ENCODE data around the gene CHIA. TPM values are rescaled to one million over a fixed set of nuclear protein-coding genes. Genes with fewer than 3 reads are reported as not detected.

CHIA gene
- total RNA-seq: 100 to 1,000 TPM in 1 of 6 donors, 10 to 100 TPM in 2, 1 to 10 TPM in 2, not detected in 1; 1.1 to 207 (median 18.9) TPM

DNA sequence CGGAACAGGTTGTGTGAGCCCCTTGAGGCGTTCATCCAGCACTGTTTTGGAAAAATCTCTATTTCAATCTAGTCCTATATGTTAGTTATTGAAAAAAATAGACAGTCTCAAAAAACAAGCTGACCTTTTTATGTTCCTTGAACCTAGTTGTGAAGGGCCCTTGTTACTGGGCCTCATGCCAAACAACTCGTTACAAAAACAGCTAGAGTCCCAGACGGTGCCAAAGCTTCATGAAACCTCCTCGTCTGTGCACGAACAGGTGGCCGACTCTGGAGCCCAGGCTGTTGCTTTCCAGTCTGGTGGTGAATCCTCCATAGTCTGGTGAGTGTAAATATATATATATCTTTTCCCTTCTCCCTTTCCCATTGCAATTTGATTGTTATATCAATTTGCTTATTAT, at the start of gene CHIA:
TSS of gene CHIA (plus strand) at position 222 of the 400 bp plus-strand sequence. CDS start 19,617 bp downstream, outside the sequence.
- TF ChIP-seq POLR2AphosphoS5 (IDR thresholded peaks at IDR 0.05) (no peak), POLR2A (IDR thresholded peaks at IDR 0.05) (no peak)
- TF ChIP-seq, protein P1, sequence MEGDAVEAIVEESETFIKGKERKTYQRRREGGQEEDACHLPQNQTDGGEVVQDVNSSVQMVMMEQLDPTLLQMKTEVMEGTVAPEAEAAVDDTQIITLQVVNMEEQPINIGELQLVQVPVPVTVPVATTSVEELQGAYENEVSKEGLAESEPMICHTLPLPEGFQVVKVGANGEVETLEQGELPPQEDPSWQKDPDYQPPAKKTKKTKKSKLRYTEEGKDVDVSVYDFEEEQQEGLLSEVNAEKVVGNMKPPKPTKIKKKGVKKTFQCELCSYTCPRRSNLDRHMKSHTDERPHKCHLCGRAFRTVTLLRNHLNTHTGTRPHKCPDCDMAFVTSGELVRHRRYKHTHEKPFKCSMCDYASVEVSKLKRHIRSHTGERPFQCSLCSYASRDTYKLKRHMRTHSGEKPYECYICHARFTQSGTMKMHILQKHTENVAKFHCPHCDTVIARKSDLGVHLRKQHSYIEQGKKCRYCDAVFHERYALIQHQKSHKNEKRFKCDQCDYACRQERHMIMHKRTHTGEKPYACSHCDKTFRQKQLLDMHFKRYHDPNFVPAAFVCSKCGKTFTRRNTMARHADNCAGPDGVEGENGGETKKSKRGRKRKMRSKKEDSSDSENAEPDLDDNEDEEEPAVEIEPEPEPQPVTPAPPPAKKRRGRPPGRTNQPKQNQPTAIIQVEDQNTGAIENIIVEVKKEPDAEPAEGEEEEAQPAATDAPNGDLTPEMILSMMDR (IDR thresholded peaks at IDR 0.05): no peak
- WGBS, 2 donors: 32 to 46% methylated on average over 7 of the region's 7 CpGs
- peak in 1 of 2 donors; percentile 84 for DNase-seq

DNA sequence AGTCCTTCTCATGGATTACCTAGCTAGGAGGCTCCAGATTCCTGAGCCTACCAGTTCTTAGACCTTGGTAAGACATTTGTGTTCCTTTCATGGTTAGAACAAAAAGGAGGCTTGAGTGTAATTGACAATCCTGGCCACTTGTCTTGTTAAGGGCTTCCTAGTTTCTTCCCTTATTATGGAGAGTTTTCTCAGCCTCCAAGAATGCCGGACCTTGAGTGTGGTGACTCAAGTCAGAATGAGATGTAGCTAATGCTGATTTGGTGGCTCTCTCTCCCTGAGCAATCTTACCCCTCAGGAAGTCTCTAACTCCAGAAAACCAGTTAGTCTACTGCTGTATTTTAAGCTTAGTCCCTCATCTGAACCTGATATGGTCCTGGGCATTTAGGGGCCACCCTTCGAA, 48.9 kb upstream of the CHIA start:
- WGBS, 2 donors: 57 to 87% methylated on average over 2 of the region's 2 CpGs

More for the DNA sequence above, at the start of gene CHIA:
- no peak within 1 kb of the TSS for H3K4me3 ChIP-seq
- no peaks in the 10 kb centered on the region for H3K9me3 ChIP-seq
- H3K27ac ChIP-seq: no peak within 1 kb of the TSS
- H3K27me3 ChIP-seq: no peaks in the 10 kb centered on the region
- no peak for ATAC-seq (ENCODE audit: low FRiP score in 2 of 2)
- peaks cover 0 to 5% (median 0%) of the 10 kb centered on the region in 4 donors for H3K4me1 ChIP-seq
- H3K36me3 ChIP-seq: no peaks in the 10 kb centered on the region

DNA sequence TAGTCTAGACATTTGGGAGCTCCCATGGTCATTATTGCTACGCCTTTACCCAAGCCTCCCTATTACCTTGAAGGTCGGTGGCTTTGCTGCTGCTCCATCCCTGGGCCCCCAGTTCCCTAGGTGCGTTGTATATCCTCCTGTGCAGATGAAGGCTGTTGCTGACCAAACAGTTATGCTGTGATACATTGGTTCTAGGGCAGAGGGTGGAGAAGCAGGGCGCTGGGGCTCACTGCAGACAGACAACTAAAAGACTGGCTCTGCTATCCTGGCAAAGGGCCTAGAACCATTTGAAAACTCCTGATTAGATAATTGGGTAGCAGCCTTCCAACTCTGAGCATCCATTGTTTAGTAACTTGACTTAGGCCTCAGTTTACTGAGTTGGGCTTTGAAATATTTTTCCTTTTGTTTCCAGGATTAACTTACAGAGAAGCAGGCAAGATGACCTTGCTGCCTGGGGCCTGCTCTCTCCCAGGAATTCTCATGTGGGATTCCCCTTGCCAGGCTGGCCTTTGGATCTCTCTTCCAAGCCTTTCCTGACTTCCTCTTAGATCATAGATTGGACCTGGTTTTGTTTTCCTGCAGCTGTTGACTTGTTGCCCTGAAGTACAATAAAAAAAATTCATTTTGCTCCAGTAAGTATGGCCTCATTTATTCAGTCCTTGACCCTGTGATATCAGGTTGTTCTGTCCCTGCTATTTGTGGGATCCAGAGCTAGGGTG, 47.7 kb upstream of the CHIA start:
- ATAC-seq (ENCODE audit: low FRiP score in 2 of 2) (peak in 1 of 2 donors; percentile 40), DNase-seq (no peak)
- TF ChIP-seq POLR2AphosphoS5 (IDR thresholded peaks at IDR 0.05) (no peak), EP300 (IDR thresholded peaks at IDR 0.05) (no peak), POLR2A (IDR thresholded peaks at IDR 0.05) (no peak)
- TF ChIP-seq, protein P1 (IDR thresholded peaks at IDR 0.05): no peak
- Histone ChIP-seq H3K4me3 (no peak overlapping the region), H3K4me1 (no peaks in the 10 kb centered on the region), H3K9me3 (no peaks in the 10 kb centered on the region), H3K36me3 (no peaks in the 10 kb centered on the region), H3K27ac (no peak overlapping the region), H3K27me3 (no peaks in the 10 kb centered on the region)
- WGBS, 2 donors: 67 to 72% methylated on average over 4 of the region's 4 CpGs

More for the DNA sequence above, 48.9 kb upstream of the CHIA start:
- no peak overlapping the region for H3K4me3 ChIP-seq
- TF ChIP-seq, protein P1 (IDR thresholded peaks at IDR 0.05): no peak
- TF ChIP-seq EP300 (IDR thresholded peaks at IDR 0.05) (no peak), POLR2A (IDR thresholded peaks at IDR 0.05) (no peak), POLR2AphosphoS5 (IDR thresholded peaks at IDR 0.05) (no peak)
- no peaks in the 10 kb centered on the region for H3K9me3 ChIP-seq
- H3K27me3 ChIP-seq: no peaks in the 10 kb centered on the region
- ATAC-seq (ENCODE audit: low FRiP score in 2 of 2) (no peak), DNase-seq (no peak)
- H3K27ac ChIP-seq: no peak overlapping the region
- peaks cover 0 to 2% (median 0%) of the 10 kb centered on the region in 4 donors for H3K4me1 ChIP-seq
- H3K36me3 ChIP-seq: no peaks in the 10 kb centered on the region

DNA sequence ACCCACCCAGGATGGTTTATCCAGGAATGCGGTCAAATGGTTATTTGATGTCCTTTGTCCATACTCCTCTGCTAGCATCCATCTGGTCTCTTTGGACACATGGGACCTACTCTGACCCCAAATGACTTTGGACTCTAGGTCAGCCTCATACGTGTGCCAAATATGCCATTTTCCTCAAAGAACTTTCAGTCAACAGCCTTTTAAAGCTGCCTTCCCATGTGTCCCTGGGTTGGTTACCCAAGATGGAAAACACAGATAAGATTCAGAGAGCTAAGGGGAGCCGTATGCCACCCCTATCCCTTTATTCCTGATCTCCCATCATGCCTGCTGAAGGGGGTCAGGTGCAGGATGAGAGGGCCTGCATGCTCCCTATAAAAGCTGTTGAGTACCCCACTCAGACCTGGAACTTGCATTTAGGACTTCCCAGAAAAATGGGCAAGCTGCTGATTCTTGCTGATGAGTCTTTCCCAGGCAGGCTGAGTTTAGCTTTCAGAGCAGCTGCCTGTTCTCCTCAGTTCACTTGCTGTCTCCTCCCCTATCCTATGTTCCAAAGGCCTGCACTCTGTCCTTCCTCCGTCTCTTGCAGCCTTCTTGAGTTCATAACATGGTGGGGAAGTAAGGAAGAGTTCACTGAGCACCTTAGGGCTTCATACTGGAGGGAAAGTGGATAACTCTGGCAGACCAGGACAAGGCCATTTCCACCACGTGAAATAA, 43.4 kb upstream of the CHIA start:
- no peak overlapping the region for H3K4me3 ChIP-seq
- H3K36me3 ChIP-seq: no peaks in the 10 kb centered on the region
- DNase-seq (no peak), ATAC-seq (ENCODE audit: low FRiP score in 2 of 2) (no peak)
- TF ChIP-seq POLR2AphosphoS5 (IDR thresholded peaks at IDR 0.05) (no peak), POLR2A (IDR thresholded peaks at IDR 0.05) (no peak), EP300 (IDR thresholded peaks at IDR 0.05) (no peak)
- TF ChIP-seq, protein P1 (IDR thresholded peaks at IDR 0.05): no peak
- H3K4me1 ChIP-seq: no peaks in the 10 kb centered on the region
- H3K27ac ChIP-seq: no peak overlapping the region
- H3K9me3 ChIP-seq: no peaks in the 10 kb centered on the region
- no peaks in the 10 kb centered on the region for H3K27me3 ChIP-seq
- WGBS, 2 donors: 86 to 91% methylated on average over 5 of the region's 5 CpGs
